Tibial artery (tissue), 4 donors: ENCODE data around the gene FTH1.

Experiments
- DNase-seq, 2 donors: peaks; one replicate each; pipeline ENCODE4 v3.0.0-alpha.2; 2019
- H3K27ac ChIP-seq, 2 donors: fragments of 200-600 bp; sonication (generic) in 1 of 2; 1 replicate in 1 of 2; 2 replicates in 1 of 2; pipeline ENCODE4 v1.5.1; 2018 to 2019; ENCODE audit warnings: mild to moderate bottlenecking in 1 of 2
- H3K27me3 ChIP-seq, 2 donors: fragments of 200-600 bp; sonication (generic) in 1 of 2; one replicate each; pipeline versions ENCODE4 v1.5.1 to v1.6.0; 2016 to 2019
- H3K36me3 ChIP-seq, 3 donors: fragments of 200-600 bp; sonication (generic) in 2 of 3; one replicate each; pipeline ENCODE4 v1.5.1; 2016 to 2019; ENCODE audit warnings: mild to moderate bottlenecking in 2 of 3
- H3K4me1 ChIP-seq, 4 donors: fragments of 200-600 bp; sonication (generic) in 2 of 4; 1 replicate in 3 of 4; 2 replicates in 1 of 4; pipeline ENCODE4 v1.5.1; 2016 to 2019
- H3K4me3 ChIP-seq, 2 donors: fragments of 200-600 bp; sonication (generic) in 1 of 2; 1 replicate in 1 of 2; 2 replicates in 1 of 2; pipeline ENCODE4 v1.5.1; 2018 to 2019; ENCODE audit warnings: mild to moderate bottlenecking in 2 of 2
- H3K9me3 ChIP-seq, 3 donors: fragments of 200-600 bp; sonication (generic) in 1 of 3; one replicate each; pipeline ENCODE4 v1.5.1; 2016 to 2019
- CTCF ChIP-seq, 2 experiments: fragments of 200-600 bp in 1 of 2; fragments of 450-650 bp in 1 of 2; IDR thresholded peaks; one replicate each; pipeline ENCODE4 v1.5.1; 2017 to 2019; ENCODE audit warnings: antibody characterized with exemption in 2 of 2, mild to moderate bottlenecking in 1 of 2, moderate library complexity in 1 of 2
- intact Hi-C: fragments of 100-400 bp; cut with DNase I; formaldehyde crosslinking; loops from one replicate; pipeline ENCODE4 v1.15.0; 2023; ENCODE audit warnings: low total_unique reads

Gene FTH1

GRCh38 chr11:61921446-61921845 is 46.0 kb downstream of the FTH1 start:
- H3K27ac ChIP-seq, result no peak overlapping the region

GRCh38 chr11:61919705-61920631 is 47.5 kb downstream of the FTH1 start:
- no peaks in the 10 kb centered on the region for H3K36me3 ChIP-seq
- peaks cover 0 to 23% of the 10 kb centered on the region in 2 donors for H3K27me3 ChIP-seq
- DNase-seq, result no peak
- H3K27ac ChIP-seq, result peak overlapping the region in 1 of 2 donors; percentile 71
- intact Hi-C loops, result no loop called here
- H3K9me3 ChIP-seq, result no peaks in the 10 kb centered on the region
- TF ChIP-seq CTCF (IDR thresholded peaks at IDR 0.05), result no peak
- H3K4me1 ChIP-seq, result peaks cover 0 to 35% (median 23%) of the 10 kb centered on the region in 4 donors
- H3K4me3 ChIP-seq, result no peak overlapping the region

More at GRCh38 chr11:61921446-61921845, 46.0 kb downstream of the FTH1 start:
- Histone ChIP-seq H3K27me3 (peaks cover 0 to 23% of the 10 kb centered on the region in 2 donors), H3K4me3 (no peak overlapping the region), H3K9me3 (no peaks in the 10 kb centered on the region), H3K36me3 (no peaks in the 10 kb centered on the region), H3K4me1 (peaks cover 0 to 33% (median 23%) of the 10 kb centered on the region in 4 donors)
- DNase-seq, result no peak
- intact Hi-C loops, result no loop called here
- no peak for TF ChIP-seq CTCF (IDR thresholded peaks at IDR 0.05)

- Histone ChIP-seq H3K4me1 (peaks cover 0 to 35% (median 23%) of the 10 kb centered on the region in 4 donors), H3K27ac (peak overlapping the region in 1 of 2 donors; percentile 71), H3K27me3 (peaks cover 0 to 23% of the 10 kb centered on the region in 2 donors), H3K4me3 (no peak overlapping the region), H3K9me3 (no peaks in the 10 kb centered on the region), H3K36me3 (no peaks in the 10 kb centered on the region)
- DNase-seq, result peak in 1 of 2 donors; percentile 69
- TF ChIP-seq CTCF (IDR thresholded peaks at IDR 0.05), result no peak
- intact Hi-C loops, result no loop called here
These were observed 48.3 kb downstream of the FTH1 start for GRCh38 chr11:61918938-61919704.

GRCh38 chr11:61918251-61918937 is 49.0 kb downstream of the FTH1 start:
- H3K27me3 ChIP-seq, result peaks cover 0 to 23% of the 10 kb centered on the region in 2 donors
- H3K9me3 ChIP-seq, result no peaks in the 10 kb centered on the region
- intact Hi-C loops, result no loop called here
- no peak for DNase-seq
- H3K4me1 ChIP-seq, result peaks cover 0 to 28% (median 20%) of the 10 kb centered on the region in 4 donors
- no peak for TF ChIP-seq CTCF (IDR thresholded peaks at IDR 0.05)
- H3K4me3 ChIP-seq, result no peak overlapping the region
- peak overlapping the region; percentile 64 to 71 for H3K27ac ChIP-seq
- no peaks in the 10 kb centered on the region for H3K36me3 ChIP-seq
